Ovary (tissue), 9 donors: ENCODE data around the gene NEK11. TPM values are rescaled to one million over a fixed set of nuclear protein-coding genes. Genes with fewer than 3 reads are reported as not detected.

Experiments
- DNase-seq, 5 donors: peaks; one replicate each; pipeline ENCODE4 v3.0.0-alpha.2; 2019 to 2020
- H3K27ac ChIP-seq, 2 donors: fragments of 200-600 bp; one replicate each; pipeline versions ENCODE4 v1.5.1 to v1.8.0; 2019 to 2022
- H3K27me3 ChIP-seq: fragments of 200-600 bp; one replicate; pipeline ENCODE4 v1.8.0; 2022
- H3K36me3 ChIP-seq: fragments of 200-600 bp; sonication (generic); one replicate; pipeline ENCODE4 v1.5.1; 2019
- H3K4me1 ChIP-seq: one replicate; pipeline ENCODE4 v1.8.1; 2013; ENCODE audit warnings: mild to moderate bottlenecking, moderate library complexity; ENCODE audit not compliant: insufficient read depth
- H3K4me3 ChIP-seq: fragments of 200-600 bp; sonication (generic); one replicate; pipeline ENCODE4 v1.5.1; 2017
- H3K9me3 ChIP-seq, 2 donors: fragments of 200-600 bp in 1 of 2; sonication (generic) in 1 of 2; one replicate each; pipeline versions ENCODE4 v1.5.1 to v1.8.1; 2013 to 2019; ENCODE audit warnings: mild to moderate bottlenecking in 1 of 2, moderate library complexity in 1 of 2
- EP300 ChIP-seq: sonication (generic); formaldehyde crosslinking; IDR thresholded peaks from one replicate; pipeline ENCODE4 v1.6.1; 2017; ENCODE audit warnings: antibody characterized with exemption
- POLR2A ChIP-seq: fragments of 450-650 bp; IDR thresholded peaks from one replicate; pipeline ENCODE4 v1.6.1; 2017; ENCODE audit warnings: antibody characterized with exemption, mild to moderate bottlenecking, moderate library complexity
- WGBS, 3 donors: extraction: QIAGEN DNeasy Blood & Tissue Kit in 1 of 3; methylation state at CpG; one replicate each; pipeline versions ENCODE4 v1.1.5 to v1.1.7; 2013 to 2017; 5-methylcytosine and 5-hydroxymethylcytosine counted together
- intact Hi-C, 4 donors: fragments of 100-400 bp; cut with DNase I; formaldehyde crosslinking; loops; one replicate each; pipeline versions ENCODE4 v1.11.0 to v1.15.1; 2022 to 2023
- polyA plus RNA-seq, 2 donors: library from polyadenylated mRNA; stranded (reverse); fragments of 200-250 nt in 1 of 2; fragments of 350-450 nt in 1 of 2; fragmentation: Illumina TruSeq in 1 of 2; extraction: RNeasy Lipid Tissue Mini Kit (QIAGEN cat#74804) in 1 of 2; gene quantifications; one replicate each; pipeline ENCODE4 v1.2.3, GENCODE V29; 2013 to 2014
- total RNA-seq, 7 donors: library from RNA; depleted of rRNA in 2 of 7; stranded (reverse); fragments of >200 nt in 2 of 7; fragmentation: NEBNext Ultra II Directional in 3 of 7; extraction: Animal tissue kit (Norgen Biotek cat#: 25700) in 3 of 7; gene quantifications; one replicate each; pipeline versions ENCODE4 v1.1.0 to v1.2.4, GENCODE V29; 2016 to 2023
- TF ChIP-seq, protein P1 (sequence below), 3 donors: fragments of 450-650 bp in 2 of 3; fragments of 200-600 bp in 1 of 3; IDR thresholded peaks; one replicate each; pipeline versions ENCODE4 v1.5.1 to v1.8.0; 2016 to 2022; ENCODE audit warnings: antibody characterized with exemption in 3 of 3, mild to moderate bottlenecking in 1 of 3
- donor health status: DM: no; HTN: no; CAD: no; lungs with moderate emphysema.
- donor health status: DM: no; HTN: no; CAD: no.
- donor health status: Bipolar disorder and iron deficiency.
- donor health status: DM: yes; HTN: yes; CAD: no.
- donor health status: DM: no; HTN: no; CAD: no.
- donor health status: DM: yes; HTN: yes; CAD: no.

NEK11 gene
- total and polyA plus RNA-seq, 9 donors, result 4.9 to 37.3 (median 10.7) TPM

DNA sequence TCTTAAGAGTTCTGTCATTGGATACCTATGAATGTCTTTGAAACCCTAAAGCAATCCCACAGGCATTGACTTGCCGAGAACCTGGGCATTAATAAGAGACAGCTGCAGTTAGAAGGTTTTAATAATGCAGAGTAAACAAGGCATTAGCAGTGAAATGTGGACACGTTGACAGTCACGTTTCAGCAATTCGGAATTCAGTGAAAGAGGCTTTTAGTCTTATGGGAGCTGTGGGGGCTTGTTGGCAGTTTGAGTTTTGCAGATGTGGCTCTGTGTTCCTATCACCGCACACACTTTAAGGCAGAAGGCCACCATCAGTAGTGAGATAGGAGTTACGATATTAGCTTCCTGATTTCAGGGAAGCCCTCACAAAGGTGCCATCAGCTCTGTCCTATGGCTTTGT is 209.7 kb downstream of the NEK11 start:
- TF ChIP-seq, protein P1, sequence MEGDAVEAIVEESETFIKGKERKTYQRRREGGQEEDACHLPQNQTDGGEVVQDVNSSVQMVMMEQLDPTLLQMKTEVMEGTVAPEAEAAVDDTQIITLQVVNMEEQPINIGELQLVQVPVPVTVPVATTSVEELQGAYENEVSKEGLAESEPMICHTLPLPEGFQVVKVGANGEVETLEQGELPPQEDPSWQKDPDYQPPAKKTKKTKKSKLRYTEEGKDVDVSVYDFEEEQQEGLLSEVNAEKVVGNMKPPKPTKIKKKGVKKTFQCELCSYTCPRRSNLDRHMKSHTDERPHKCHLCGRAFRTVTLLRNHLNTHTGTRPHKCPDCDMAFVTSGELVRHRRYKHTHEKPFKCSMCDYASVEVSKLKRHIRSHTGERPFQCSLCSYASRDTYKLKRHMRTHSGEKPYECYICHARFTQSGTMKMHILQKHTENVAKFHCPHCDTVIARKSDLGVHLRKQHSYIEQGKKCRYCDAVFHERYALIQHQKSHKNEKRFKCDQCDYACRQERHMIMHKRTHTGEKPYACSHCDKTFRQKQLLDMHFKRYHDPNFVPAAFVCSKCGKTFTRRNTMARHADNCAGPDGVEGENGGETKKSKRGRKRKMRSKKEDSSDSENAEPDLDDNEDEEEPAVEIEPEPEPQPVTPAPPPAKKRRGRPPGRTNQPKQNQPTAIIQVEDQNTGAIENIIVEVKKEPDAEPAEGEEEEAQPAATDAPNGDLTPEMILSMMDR (IDR thresholded peaks at IDR 0.05), result no peak
- no peak for TF ChIP-seq POLR2A
- TF ChIP-seq EP300, result no peak
- no peaks in the 10 kb centered on the region for H3K4me1 ChIP-seq
- H3K9me3 ChIP-seq, result no peaks in the 10 kb centered on the region
- intact Hi-C loops, result no loop called here
- H3K27ac ChIP-seq, result no peak overlapping the region
- no peaks in the 10 kb centered on the region for H3K36me3 ChIP-seq
- 90 to 92% (median 91%) methylated on average over 6 of the region's 6 CpGs for WGBS, 3 donors
- no peak for DNase-seq
- H3K27me3 ChIP-seq, result no peaks in the 10 kb centered on the region
- no peak overlapping the region for H3K4me3 ChIP-seq

DNA sequence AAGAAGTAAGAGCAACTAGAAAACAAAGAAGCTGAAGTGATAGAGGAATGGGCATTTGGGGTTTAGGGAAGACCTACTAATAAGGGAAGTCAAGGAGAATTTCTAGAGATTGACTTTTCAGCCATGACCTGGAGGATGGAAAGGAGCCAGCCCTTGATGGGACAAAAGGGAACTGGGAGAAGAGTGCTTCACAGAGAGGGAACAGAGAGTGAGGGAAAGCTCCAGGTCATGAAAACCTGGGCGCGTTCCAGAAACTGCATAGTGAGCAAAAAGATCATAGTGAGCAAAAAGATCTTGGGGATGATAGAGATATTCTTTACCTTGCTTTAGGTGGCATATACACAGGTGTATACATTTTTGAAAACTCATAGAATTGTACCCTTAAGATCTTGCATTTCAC is 211.8 kb downstream of the NEK11 start:
- Histone ChIP-seq H3K36me3 (no peaks in the 10 kb centered on the region), H3K9me3 (no peaks in the 10 kb centered on the region), H3K27me3 (no peaks in the 10 kb centered on the region), H3K27ac (no peak overlapping the region), H3K4me3 (no peak overlapping the region), H3K4me1 (no peaks in the 10 kb centered on the region)
- TF ChIP-seq EP300 (no peak), POLR2A (no peak)
- TF ChIP-seq, protein P1 (IDR thresholded peaks at IDR 0.05), result no peak
- WGBS, 3 donors, result 90 to 95% (median 93%) methylated on average over 2 of the region's 2 CpGs
- intact Hi-C loops, result no loop called here
- no peak for DNase-seq

- no peaks in the 10 kb centered on the region for H3K9me3 ChIP-seq
- H3K4me3 ChIP-seq, result no peak overlapping the region
- DNase-seq, result no peak
- H3K27me3 ChIP-seq, result no peaks in the 10 kb centered on the region
- no peaks in the 10 kb centered on the region for H3K36me3 ChIP-seq
- TF ChIP-seq POLR2A (no peak), EP300 (no peak)
- TF ChIP-seq, protein P1 (IDR thresholded peaks at IDR 0.05), result no peak
- no peaks in the 10 kb centered on the region for H3K4me1 ChIP-seq
- WGBS, 3 donors, result 84 to 94% (median 91%) methylated on average over 3 of the region's 3 CpGs
- H3K27ac ChIP-seq, result no peak overlapping the region
- intact Hi-C loops, result no loop called here
These were observed 212.6 kb downstream of the NEK11 start for GRCh38 chr3:131239267-131239666.

- intact Hi-C loops, result no loop called here
- 72 to 88% (median 73%) methylated on average over 3 of the region's 3 CpGs for WGBS, 3 donors
- Histone ChIP-seq H3K4me3 (no peak overlapping the region), H3K4me1 (no peaks in the 10 kb centered on the region), H3K27me3 (no peaks in the 10 kb centered on the region), H3K27ac (no peak overlapping the region), H3K9me3 (no peaks in the 10 kb centered on the region), H3K36me3 (no peaks in the 10 kb centered on the region)
- no peak for DNase-seq
- no peak for TF ChIP-seq POLR2A
These were observed 215.5 kb downstream of the NEK11 start for GRCh38 chr3:131242201-131242600.

DNA sequence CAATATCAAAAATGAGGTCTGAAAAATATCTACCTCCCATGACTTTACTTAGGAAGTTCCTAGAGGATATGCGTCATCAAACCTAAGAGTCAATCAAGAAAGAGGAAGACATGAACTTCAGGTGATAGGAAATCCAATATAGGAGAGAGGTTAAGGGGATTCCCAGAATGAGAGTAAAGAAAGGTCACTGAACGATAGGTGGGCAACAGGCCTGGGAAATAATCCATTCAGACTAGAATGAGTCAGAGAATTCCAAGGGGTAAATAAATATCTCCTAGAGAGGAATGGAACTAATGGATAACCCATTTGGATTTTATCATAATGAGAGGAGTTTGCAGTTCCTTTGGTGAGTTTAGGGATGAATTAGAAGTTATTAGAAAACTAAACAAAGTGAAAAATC is 223.8 kb downstream of the NEK11 start:
- no peaks in the 10 kb centered on the region for H3K27me3 ChIP-seq
- no peak for DNase-seq
- no peak overlapping the region for H3K27ac ChIP-seq
- intact Hi-C loops, result no loop called here
- no peaks in the 10 kb centered on the region for H3K9me3 ChIP-seq
- H3K36me3 ChIP-seq, result no peaks in the 10 kb centered on the region
- no peaks in the 10 kb centered on the region for H3K4me1 ChIP-seq
- WGBS, 3 donors, result 94 to 97% (median 96%) methylated on average over 2 of the region's 2 CpGs
- TF ChIP-seq POLR2A, result no peak
- no peak for TF ChIP-seq EP300
- TF ChIP-seq, protein P1 (IDR thresholded peaks at IDR 0.05), result no peak
- H3K4me3 ChIP-seq, result no peak overlapping the region
